Fibroblast of skin of back (primary cell): Measurements from ENCODE around the gene SCAP.
A peak's percentile ranks its signal among the peaks of the same experiment; 100 is the strongest.

Experiments used
- DNase-seq: peaks from one replicate; pipeline ENCODE4 v3.0.0-alpha.2; 2013

The SCAP gene

GRCh38 chr3:47430606-47431005 lies 45.1 kb downstream of the SCAP start:
- DNase-seq: no peak

GRCh38 chr3:47429476-47430270 lies 46.1 kb downstream of the SCAP start:
- no peak for DNase-seq

- no peak for DNase-seq
Measured at GRCh38 chr3:47428662-47429061, 47.1 kb downstream of the SCAP start.

- no peak for DNase-seq
Measured at GRCh38 chr3:47427866-47428265, 47.9 kb downstream of the SCAP start.

GRCh38 chr3:47425959-47426358 lies 49.8 kb downstream of the SCAP start:
- no peak for DNase-seq

GRCh38 chr3:47425383-47425778 lies 50.4 kb downstream of the SCAP start:
- DNase-seq: no peak

GRCh38 chr3:47424434-47425382 lies 51.0 kb downstream of the SCAP start:
- DNase-seq: no peak

GRCh38 chr3:47423548-47424145 lies 52.1 kb downstream of the SCAP start:
- DNase-seq: no peak

- DNase-seq: no peak
Measured at GRCh38 chr3:47422743-47423142, 53.0 kb downstream of the SCAP start.

GRCh38 chr3:47421741-47422649 lies 53.7 kb downstream of the SCAP start:
- DNase-seq: peak; percentile 19

GRCh38 chr3:47420511-47421484 lies 54.9 kb downstream of the SCAP start:
- DNase-seq: peak; percentile 89

- DNase-seq: no peak
Measured at GRCh38 chr3:47420044-47420430, 55.7 kb downstream of the SCAP start.

- no peak for DNase-seq
Measured at GRCh38 chr3:47419083-47420043, 56.4 kb downstream of the SCAP start.

GRCh38 chr3:47418167-47419082 lies 57.3 kb downstream of the SCAP start:
- DNase-seq: no peak

- DNase-seq: no peak
Measured at GRCh38 chr3:47416041-47416440, 59.7 kb downstream of the SCAP start.

GRCh38 chr3:47414666-47415587 lies 60.8 kb downstream of the SCAP start:
- DNase-seq: no peak

- DNase-seq: no peak
Measured at GRCh38 chr3:47414161-47414564, 61.6 kb downstream of the SCAP start.
